Keratinocyte (primary cell): ENCODE measurements around the gene NELL2.

Experiments used
- CTCF ChIP-seq, 3 experiments: IDR thresholded peaks in 1 of 3; conservative IDR thresholded peaks in 1 of 3; optimal IDR thresholded peaks in 1 of 3; 2 replicates in 2 of 3; 3 replicates in 1 of 3; pipeline versions ENCODE3 to v1.5.1; 2011; ENCODE audit warnings: low read length in 3 of 3, mild to moderate bottlenecking in 3 of 3, moderate library complexity in 2 of 3, control low read depth in 1 of 3, inconsistent platforms in 1 of 3; ENCODE audit not compliant: insufficient read depth in 2 of 3; ENCODE audit errors: extremely low read depth in 1 of 3
- EZH2 ChIP-seq: IDR thresholded peaks from one replicate; pipeline ENCODE4 v1.6.1; 2012; ENCODE audit warnings: inconsistent platforms, mild to moderate bottlenecking, low read length, moderate library complexity

GRCh38 chr12:44851586-44851985, 24.5 kb downstream of the NELL2 start:
- no peak for TF ChIP-seq CTCF (optimal IDR thresholded peaks at IDR 0.05 in 1 of 3, IDR thresholded peaks at IDR 0.05 in 1 of 3, conservative IDR thresholded peaks at IDR 0.05 in 1 of 3; ENCODE audit: extremely low read depth in 1 of 3, insufficient read depth in 2 of 3, low read length in 3 of 3)
- TF ChIP-seq EZH2: no peak
